BLaER1 (cell line): ENCODE measurements around the gene JAG2.

ENCODE experiments used
- H3K27ac ChIP-seq: shearing (Covaris generic); formaldehyde crosslinking; 2 replicates; pipeline ENCODE4 v1.8.1; 2022
- H3K27me3 ChIP-seq: shearing (Covaris generic); formaldehyde crosslinking; 2 replicates; pipeline ENCODE4 v1.8.1; 2022
- H3K36me3 ChIP-seq: shearing (Covaris generic); formaldehyde crosslinking; 2 replicates; pipeline ENCODE4 v1.8.1; 2022
- H3K4me1 ChIP-seq: shearing (Covaris generic); formaldehyde crosslinking; 2 replicates; pipeline ENCODE4 v1.8.1; 2022
- H3K4me2 ChIP-seq: shearing (Covaris generic); formaldehyde crosslinking; 2 replicates; pipeline ENCODE4 v1.8.1; 2022
- H3K4me3 ChIP-seq: shearing (Covaris generic); formaldehyde crosslinking; 2 replicates; pipeline ENCODE4 v1.8.1; 2022
- H3K9ac ChIP-seq: shearing (Covaris generic); formaldehyde crosslinking; 2 replicates; pipeline ENCODE4 v1.8.1; 2022
- H3K9me3 ChIP-seq: shearing (Covaris generic); formaldehyde crosslinking; 2 replicates; pipeline ENCODE4 v1.8.1; 2022
- H4K20me1 ChIP-seq: shearing (Covaris generic); formaldehyde crosslinking; 2 replicates; pipeline ENCODE4 v1.8.1; 2022
- Cebpa-rat ChIP-seq: shearing (Covaris generic); IDR thresholded peaks from 2 replicates; pipeline ENCODE4 v1.8.1; 2022

The JAG2 gene

DNA sequence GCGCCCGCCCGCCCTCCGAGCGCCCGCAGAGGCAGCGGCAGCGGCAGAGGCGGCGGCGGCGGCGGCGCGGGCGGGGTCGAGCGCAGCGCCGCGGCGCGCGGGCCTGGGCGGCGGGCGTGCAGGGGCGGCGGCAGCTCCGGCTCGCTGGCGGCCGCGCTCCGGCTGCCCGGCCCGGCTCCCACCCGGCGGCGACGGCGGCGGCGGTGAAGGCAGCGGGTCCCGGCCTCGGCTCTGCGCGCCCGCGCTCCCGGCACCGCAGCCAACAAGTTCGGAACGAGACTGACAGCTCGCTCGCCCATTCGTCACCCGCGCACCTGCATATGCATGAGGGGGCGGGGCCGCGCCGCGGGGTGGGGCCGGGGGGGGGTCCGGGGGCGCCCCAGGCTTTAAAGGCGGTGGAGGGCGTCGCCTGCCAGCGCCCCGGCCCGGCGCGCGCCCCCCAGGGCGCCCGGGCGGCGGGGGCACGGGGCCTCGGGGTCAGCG lies at the start of gene JAG2:
Gene JAG2 (minus strand): TSS at position 281 of the 483 bp plus-strand sequence. CDS start 356 bp downstream, outside the sequence.
- Histone ChIP-seq H4K20me1 (peaks cover 59% of the 10 kb centered on the region), H3K9me3 (no peaks in the 10 kb centered on the region), H3K36me3 (no peaks in the 10 kb centered on the region), H3K9ac (peak within 1 kb of the TSS; percentile 85), H3K27me3 (no peaks in the 10 kb centered on the region), H3K4me2 (peak within 1 kb of the TSS; percentile 98), H3K4me3 (peak within 1 kb of the TSS; percentile 78), H3K27ac (peak within 1 kb of the TSS; percentile 92), H3K4me1 (peaks cover 90% of the 10 kb centered on the region)
- no peak for TF ChIP-seq Cebpa-rat

DNA sequence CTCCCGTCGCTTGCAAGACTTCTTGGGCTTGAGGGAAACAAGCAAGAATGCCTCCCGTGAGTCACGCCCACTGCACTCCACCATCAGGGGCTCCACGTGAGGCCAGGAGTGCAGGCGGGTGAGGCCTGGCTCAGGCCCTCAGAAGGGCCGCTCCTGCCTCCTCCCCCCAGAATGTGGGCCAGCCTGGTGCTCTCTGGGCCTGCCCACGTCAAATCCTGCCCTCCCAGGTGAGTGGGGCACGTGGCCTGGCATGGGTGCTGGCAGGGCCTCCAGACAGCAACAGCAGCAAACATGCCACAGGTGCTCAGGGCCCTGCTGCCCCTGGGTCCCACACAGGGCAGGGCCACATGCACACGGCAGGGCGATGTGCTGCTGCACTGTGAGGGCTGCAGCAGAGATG lies 49.2 kb upstream of the JAG2 start:
- H3K36me3 ChIP-seq, result peaks cover 72% of the 10 kb centered on the region
- no peak for TF ChIP-seq Cebpa-rat

DNA sequence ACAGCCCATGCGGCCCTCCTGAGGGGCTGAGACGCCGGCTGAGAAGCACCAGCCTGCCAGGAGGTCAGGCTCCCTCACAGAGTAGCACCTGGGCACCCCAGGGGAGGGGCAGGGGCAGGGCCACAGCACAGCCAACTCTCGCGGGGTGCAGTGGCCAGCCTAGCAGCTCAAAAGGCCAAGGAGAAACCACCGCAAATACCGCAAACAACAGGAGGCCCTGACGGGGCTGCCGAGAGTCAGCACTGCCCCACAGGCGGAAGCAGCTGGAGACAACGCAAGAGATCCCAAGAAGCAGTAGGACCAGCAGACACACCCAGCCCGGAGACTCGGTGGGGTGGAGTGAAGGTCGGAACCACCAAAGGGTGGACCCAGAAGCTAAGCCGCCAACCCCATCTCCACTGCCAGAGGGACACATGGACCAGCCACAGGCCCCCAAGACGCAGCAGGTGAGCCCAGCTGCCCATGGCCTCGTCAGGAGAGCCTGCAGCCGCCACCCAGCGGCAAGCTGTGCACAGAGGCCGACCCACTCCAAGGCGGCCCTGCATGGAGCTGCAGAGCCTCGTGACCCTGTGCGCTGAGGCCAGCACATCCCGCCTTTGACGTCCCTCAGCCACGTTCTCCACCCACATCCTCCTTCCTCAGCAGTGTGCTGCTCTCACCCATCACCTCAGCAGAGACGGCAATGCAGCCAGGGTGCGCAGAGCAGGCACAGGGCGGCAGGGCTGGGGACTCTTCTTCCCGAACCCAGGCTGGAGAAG lies 48.1 kb upstream of the JAG2 start:
- Histone ChIP-seq H3K4me3 (no peak overlapping the region), H4K20me1 (peaks cover 100% of the 10 kb centered on the region), H3K27me3 (no peaks in the 10 kb centered on the region), H3K4me1 (peaks cover 84% of the 10 kb centered on the region), H3K9me3 (no peaks in the 10 kb centered on the region), H3K27ac (no peak overlapping the region), H3K9ac (no peak overlapping the region), H3K36me3 (peaks cover 70% of the 10 kb centered on the region), H3K4me2 (no peak overlapping the region)
- TF ChIP-seq Cebpa-rat, result no peak

More for the DNA sequence above, 49.2 kb upstream of the JAG2 start:
- Histone ChIP-seq H3K9ac (no peak overlapping the region), H3K27ac (0 out of 2 replicates have a peak overlapping the region, but pooled peaks have one; percentile 6), H3K4me2 (no peak overlapping the region), H4K20me1 (peaks cover 100% of the 10 kb centered on the region), H3K4me1 (peaks cover 84% of the 10 kb centered on the region), H3K9me3 (no peaks in the 10 kb centered on the region), H3K27me3 (no peaks in the 10 kb centered on the region), H3K4me3 (no peak overlapping the region)

DNA sequence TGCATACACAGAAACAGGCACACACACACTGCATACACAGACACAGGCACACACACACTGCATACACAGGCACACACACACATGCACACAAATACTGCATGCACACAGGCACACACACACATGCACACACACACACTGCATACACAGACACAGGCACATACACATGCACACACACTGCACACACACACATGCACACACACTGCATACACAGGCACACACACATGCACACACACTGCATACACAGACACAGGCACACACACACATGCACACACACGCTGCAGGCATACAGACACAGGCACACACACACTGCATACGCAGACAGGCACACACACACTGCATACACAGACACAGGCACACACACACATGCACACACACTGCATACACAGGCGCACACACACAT lies 47.0 kb upstream of the JAG2 start:
- TF ChIP-seq Cebpa-rat, result no peak
- Histone ChIP-seq H3K27ac (no peak overlapping the region), H3K4me2 (0 out of 2 replicates have a peak overlapping the region, but pooled peaks have one; percentile 81), H3K9me3 (no peaks in the 10 kb centered on the region), H3K4me1 (peaks cover 83% of the 10 kb centered on the region), H3K36me3 (peaks cover 70% of the 10 kb centered on the region), H3K4me3 (no peak overlapping the region), H3K9ac (no peak overlapping the region), H3K27me3 (no peaks in the 10 kb centered on the region), H4K20me1 (peaks cover 96% of the 10 kb centered on the region)

DNA sequence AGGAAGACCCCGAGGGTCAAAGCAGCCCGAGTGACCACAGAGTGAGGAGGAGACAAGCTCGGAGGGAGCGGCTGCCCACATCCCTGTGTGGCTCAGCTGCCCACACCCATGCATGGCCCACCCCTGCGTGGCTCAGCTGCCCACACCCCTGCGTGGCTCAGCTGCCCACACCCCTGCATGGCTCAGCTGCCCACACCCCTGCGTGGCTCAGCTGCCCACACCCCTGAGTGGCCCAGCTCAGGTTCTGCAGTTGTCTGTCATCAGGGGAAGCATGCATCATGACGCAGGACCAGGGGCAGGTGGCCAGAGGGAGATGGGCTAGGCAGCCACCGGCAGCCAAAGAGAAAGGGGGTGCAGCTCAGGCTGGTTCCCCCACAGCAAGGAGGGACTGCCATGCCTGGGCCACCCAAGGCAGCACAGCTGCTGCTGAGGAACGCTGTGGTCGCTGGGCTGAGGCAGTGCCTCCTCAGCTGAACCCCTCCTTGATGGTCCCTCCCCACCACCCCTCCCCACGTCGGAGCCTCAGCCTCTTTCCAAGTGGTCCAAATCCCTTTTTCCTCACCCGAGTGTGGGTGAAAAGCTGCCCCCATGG lies 45.8 kb upstream of the JAG2 start:
- Histone ChIP-seq H3K4me1 (peaks cover 87% of the 10 kb centered on the region), H3K27ac (peak overlapping the region; percentile 75), H3K27me3 (no peaks in the 10 kb centered on the region), H4K20me1 (peaks cover 85% of the 10 kb centered on the region), H3K36me3 (peaks cover 68% of the 10 kb centered on the region), H3K4me2 (peak overlapping the region; percentile 81), H3K9ac (peak overlapping the region; percentile 65), H3K9me3 (no peaks in the 10 kb centered on the region), H3K4me3 (peak overlapping the region; percentile 45; the same call in 1 of the 2 replicates)
- no peak for TF ChIP-seq Cebpa-rat

DNA sequence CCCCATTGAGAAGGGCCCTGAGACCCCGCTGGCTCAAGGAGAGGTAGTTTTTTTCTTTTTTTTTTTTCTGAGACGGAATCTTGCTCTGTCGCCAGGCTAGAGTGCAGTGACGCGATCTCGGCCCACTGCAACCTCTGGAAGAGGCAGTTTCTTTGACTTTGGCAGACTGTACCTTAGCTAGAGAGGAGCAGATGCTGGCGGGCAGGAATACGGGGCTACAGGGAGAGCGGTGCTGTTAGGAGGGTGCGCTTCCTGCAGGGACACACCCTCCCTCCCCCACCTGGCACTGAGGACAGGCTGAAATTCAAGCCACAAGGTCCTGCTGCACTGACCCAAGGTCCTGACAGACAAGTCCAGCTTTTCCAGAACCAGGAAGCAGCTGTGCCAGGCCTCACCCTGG lies 44.8 kb upstream of the JAG2 start:
- TF ChIP-seq Cebpa-rat, result no peak
- Histone ChIP-seq H3K27ac (peak overlapping the region; percentile 75), H4K20me1 (peaks cover 80% of the 10 kb centered on the region), H3K9ac (peak overlapping the region; percentile 70), H3K4me1 (peaks cover 92% of the 10 kb centered on the region), H3K36me3 (peaks cover 62% of the 10 kb centered on the region), H3K4me3 (0 out of 2 replicates have a peak overlapping the region, but pooled peaks have one; percentile 20), H3K4me2 (peak overlapping the region; percentile 81), H3K9me3 (no peaks in the 10 kb centered on the region), H3K27me3 (no peaks in the 10 kb centered on the region)

DNA sequence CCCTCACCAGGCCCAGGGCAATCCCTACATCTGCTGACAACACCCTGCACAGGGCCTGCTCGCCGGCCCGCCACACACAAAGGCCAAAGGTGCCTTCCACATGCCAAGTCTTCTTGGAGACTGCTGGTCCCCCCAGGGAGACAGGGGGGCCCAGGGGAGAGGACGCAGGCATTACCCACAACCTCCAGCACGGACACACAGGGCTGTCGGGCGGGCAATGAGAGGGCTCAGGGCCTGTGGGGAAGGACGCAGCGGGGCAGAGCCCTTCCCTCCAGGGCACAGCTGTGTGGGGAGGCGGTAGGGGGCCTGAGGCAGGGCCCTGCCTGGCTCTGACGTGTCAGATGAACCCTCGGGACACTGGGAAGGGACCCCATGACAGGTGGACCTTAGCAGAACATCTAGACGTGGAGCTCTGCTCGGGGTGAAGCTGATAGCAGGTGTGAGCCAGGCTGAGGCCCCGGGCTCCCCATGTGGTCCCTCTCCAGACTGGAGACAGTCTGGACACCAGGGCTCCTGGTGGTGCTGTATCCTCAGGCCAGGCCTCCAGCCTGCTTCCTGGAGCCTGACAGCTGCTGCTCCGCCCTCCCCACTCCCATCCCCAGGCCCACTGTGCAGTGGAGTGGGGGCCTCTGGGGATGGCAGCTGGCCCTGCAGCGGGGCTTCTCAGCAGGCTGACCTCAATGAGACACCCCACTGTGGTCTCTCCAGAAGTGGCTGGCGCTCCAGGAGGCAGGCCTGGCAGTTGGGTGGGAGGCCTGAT lies 44.1 kb upstream of the JAG2 start:
- Histone ChIP-seq H3K9me3 (no peaks in the 10 kb centered on the region), H3K27me3 (no peaks in the 10 kb centered on the region), H3K36me3 (peaks cover 56% of the 10 kb centered on the region), H3K4me1 (peaks cover 90% of the 10 kb centered on the region), H3K9ac (peak overlapping the region; percentile 70), H3K4me3 (0 out of 2 replicates have a peak overlapping the region, but pooled peaks have one; percentile 3), H3K27ac (peak overlapping the region; percentile 75), H4K20me1 (peaks cover 75% of the 10 kb centered on the region), H3K4me2 (peak overlapping the region; percentile 81)
- TF ChIP-seq Cebpa-rat, result no peak

DNA sequence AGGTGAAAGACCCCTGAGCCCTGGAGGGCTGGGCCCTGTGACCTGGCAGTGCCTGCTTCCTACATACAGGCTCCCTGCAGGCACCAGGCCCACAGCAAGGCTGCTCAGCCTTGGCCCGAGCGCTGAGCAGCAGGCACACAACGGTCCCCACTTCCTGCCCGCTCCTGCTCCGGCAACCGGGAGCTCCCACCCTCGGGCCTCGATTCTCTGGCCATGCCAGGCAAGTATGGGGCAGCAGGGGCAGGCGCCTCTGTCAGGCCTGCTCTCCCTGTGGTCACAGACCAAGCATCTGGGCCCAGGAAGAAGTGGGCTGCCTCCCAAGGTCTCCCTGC lies 43.1 kb upstream of the JAG2 start:
- Histone ChIP-seq H3K36me3 (peaks cover 46% of the 10 kb centered on the region), H3K4me1 (peaks cover 93% of the 10 kb centered on the region), H3K4me2 (peak overlapping the region; percentile 81), H3K27me3 (no peaks in the 10 kb centered on the region), H3K9ac (peak overlapping the region; percentile 70), H3K9me3 (no peaks in the 10 kb centered on the region), H4K20me1 (peaks cover 75% of the 10 kb centered on the region), H3K27ac (peak overlapping the region; percentile 75), H3K4me3 (0 out of 2 replicates have a peak overlapping the region, but pooled peaks have one; percentile 11)
- no peak for TF ChIP-seq Cebpa-rat

DNA sequence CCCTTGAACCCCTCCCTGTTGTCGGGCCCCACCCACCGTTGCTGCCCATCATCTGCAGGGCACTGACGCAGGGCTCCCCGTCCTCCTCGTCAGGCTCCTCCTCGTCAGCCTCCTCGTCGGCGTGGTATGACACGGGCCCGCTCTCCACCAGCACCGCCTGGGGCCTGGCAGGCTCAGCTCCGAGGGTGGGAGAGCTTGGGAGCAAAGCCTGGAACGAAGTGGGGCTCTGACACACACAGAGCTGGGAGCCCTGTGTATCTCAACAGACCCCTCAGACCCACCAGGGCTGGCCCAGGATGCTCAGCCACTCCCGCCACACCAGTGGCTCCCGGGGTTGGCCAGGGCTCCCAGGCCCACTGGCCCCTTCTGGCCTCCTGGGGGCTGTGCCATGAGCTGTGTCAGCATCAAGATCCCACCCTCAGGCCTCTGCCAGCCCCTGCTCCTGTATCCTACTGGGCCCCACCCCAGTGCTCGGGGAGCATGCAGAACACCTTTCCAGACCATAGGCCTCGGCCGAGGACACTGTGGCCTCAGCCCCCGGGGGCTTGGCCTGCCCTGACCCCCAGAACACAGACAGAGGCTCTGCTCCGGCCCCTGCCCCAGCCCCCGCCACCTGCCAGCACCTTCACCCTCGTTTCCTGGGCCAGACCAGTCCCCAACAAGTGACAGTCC lies 42.6 kb upstream of the JAG2 start:
- peak overlapping the region; percentile 75 for H3K27ac ChIP-seq
- H3K4me3 ChIP-seq, result 0 out of 2 replicates have a peak overlapping the region, but pooled peaks have one; percentile 11
- peaks cover 41% of the 10 kb centered on the region for H3K36me3 ChIP-seq
- peak overlapping the region; percentile 81 for H3K4me2 ChIP-seq
- peaks cover 94% of the 10 kb centered on the region for H3K4me1 ChIP-seq
- peaks cover 71% of the 10 kb centered on the region for H4K20me1 ChIP-seq
- no peak for TF ChIP-seq Cebpa-rat
- no peaks in the 10 kb centered on the region for H3K9me3 ChIP-seq
- peak overlapping the region; percentile 70 for H3K9ac ChIP-seq
- no peaks in the 10 kb centered on the region for H3K27me3 ChIP-seq
